PC-3 (cell line): ENCODE results near the gene KREMEN2. TPM values are rescaled to one million over a fixed set of nuclear protein-coding genes. Genes with fewer than 3 reads are reported as not detected.

Experiments
- ATAC-seq: fragments of 200-7000 bp; cut with Tn5 transposase; 2 replicates; pipeline ENCODE4 v1.9.1; 2020; ENCODE audit warnings: mild to moderate bottlenecking, moderate library complexity
- BruUV-seq: library from RNA; stranded (reverse); fragments of 400-500 nt; replicated peaks from 2 replicates; lab custom pipeline; 2021; lab: Mats Ljungman, UMichigan
- CTCF ChIA-PET: fragments of 300-600 bp; sonication (Branson Sonifier 250); formaldehyde crosslinking; loops from one replicate; lab custom pipeline; 2022; ENCODE audit warnings: antibody characterized with exemption; lab: Charles Lee
- POLR2A ChIA-PET: fragments of 300-600 bp; sonication (Branson Sonifier 250); formaldehyde crosslinking; loops from one replicate; lab custom pipeline; 2022; ENCODE audit warnings: antibody characterized with exemption; ENCODE audit not compliant: unreplicated experiment; lab: Charles Lee
- DNase-seq: peaks from one replicate; pipeline ENCODE4 v3.0.0-alpha.2; 2015
- H2AFZ ChIP-seq: fragments of 300-600 bp; sonication (generic); 2 replicates; pipeline ENCODE4 v1.6.0; 2016; ENCODE audit warnings: antibody characterized with exemption, low read length
- H3F3A ChIP-seq: fragments of 300-600 bp; sonication (generic); one replicate; pipeline ENCODE4 v1.6.0; 2017; ENCODE audit warnings: antibody characterized with exemption, low read length, control low read depth, mild to moderate bottlenecking; ENCODE audit not compliant: unreplicated experiment
- H3K27ac ChIP-seq: fragments of 300-600 bp; sonication (generic); 2 replicates; pipeline ENCODE4 v1.5.1; 2016; ENCODE audit warnings: mild to moderate bottlenecking, low read length
- H3K27me3 ChIP-seq: fragments of 300-600 bp; sonication (generic); 2 replicates; pipeline ENCODE4 v1.6.1; 2016; ENCODE audit warnings: low read length, mixed read lengths
- H3K36me3 ChIP-seq: fragments of 300-600 bp; sonication (generic); 2 replicates; pipeline ENCODE4 v1.6.1; 2016; ENCODE audit warnings: low read depth, mixed run types, low read length, mixed read lengths
- H3K4me1 ChIP-seq: fragments of 300-600 bp; sonication (generic); 2 replicates; pipeline ENCODE4 v1.5.1; 2016; ENCODE audit warnings: low read length; ENCODE audit not compliant: insufficient read depth
- H3K4me2 ChIP-seq: fragments of 300-600 bp; sonication (generic); 2 replicates; pipeline ENCODE4 v1.6.0; 2016; ENCODE audit warnings: low read length
- H3K4me3 ChIP-seq: fragments of 300-600 bp; sonication (generic); 2 replicates; pipeline ENCODE4 v1.5.1; 2016; ENCODE audit warnings: mild to moderate bottlenecking, low read length, mixed read lengths
- H3K79me2 ChIP-seq: fragments of 300-600 bp; sonication (generic); 2 replicates; pipeline ENCODE4 v1.6.1; 2017; ENCODE audit warnings: low read length, mixed read lengths
- H3K9ac ChIP-seq: fragments of 300-600 bp; sonication (generic); 2 replicates; pipeline ENCODE4 v1.6.0; 2016; ENCODE audit warnings: mild to moderate bottlenecking, low read length
- H3K9me2 ChIP-seq: fragments of 300-600 bp; sonication (generic); replicated peaks from 2 replicates; pipeline ENCODE4 v1.6.1; 2016; ENCODE audit warnings: mixed run types, low read length, mixed read lengths
- H3K9me3 ChIP-seq: fragments of 300-600 bp; sonication (generic); 2 replicates; pipeline ENCODE4 v1.6.1; 2016; ENCODE audit warnings: low read length, mixed read lengths
- H4K20me1 ChIP-seq: fragments of 300-600 bp; sonication (generic); 2 replicates; pipeline ENCODE4 v1.6.1; 2016; ENCODE audit warnings: low read length, mixed read lengths
- EZH2 ChIP-seq: fragments of 300-600 bp; sonication (generic); IDR thresholded peaks from one replicate; pipeline ENCODE4 v1.6.1; 2017; ENCODE audit warnings: antibody characterized with exemption, mild to moderate bottlenecking, low read length; ENCODE audit not compliant: unreplicated experiment
- EZH2phosphoT487 ChIP-seq: fragments of 300-600 bp; sonication (generic); IDR thresholded peaks from 2 replicates; pipeline ENCODE4 v1.6.1; 2018; ENCODE audit warnings: mild to moderate bottlenecking, antibody characterized with exemption, low read length, borderline replicate concordance
- intact Hi-C: fragments of 100-400 bp; cut with micrococcal nuclease; formaldehyde crosslinking; loops from 2 replicates; pipeline ENCODE4 v1.9.0; 2023
- total RNA-seq: library from RNA; depleted of rRNA; stranded (reverse); fragments of >200 nt; gene quantifications from 2 replicates; pipeline ENCODE4 v1.2.3, GENCODE V29; 2014
- TF ChIP-seq, protein P1 (sequence below): fragments of 300-600 bp; sonication (generic); conservative IDR thresholded peaks from 2 replicates; pipeline ENCODE4 v1.5.1; 2017; ENCODE audit warnings: antibody characterized with exemption, low read depth, mild to moderate bottlenecking, low read length

Gene KREMEN2
- total RNA-seq, 1 experiment from 2014 or later: 3.6 TPM

DNA sequence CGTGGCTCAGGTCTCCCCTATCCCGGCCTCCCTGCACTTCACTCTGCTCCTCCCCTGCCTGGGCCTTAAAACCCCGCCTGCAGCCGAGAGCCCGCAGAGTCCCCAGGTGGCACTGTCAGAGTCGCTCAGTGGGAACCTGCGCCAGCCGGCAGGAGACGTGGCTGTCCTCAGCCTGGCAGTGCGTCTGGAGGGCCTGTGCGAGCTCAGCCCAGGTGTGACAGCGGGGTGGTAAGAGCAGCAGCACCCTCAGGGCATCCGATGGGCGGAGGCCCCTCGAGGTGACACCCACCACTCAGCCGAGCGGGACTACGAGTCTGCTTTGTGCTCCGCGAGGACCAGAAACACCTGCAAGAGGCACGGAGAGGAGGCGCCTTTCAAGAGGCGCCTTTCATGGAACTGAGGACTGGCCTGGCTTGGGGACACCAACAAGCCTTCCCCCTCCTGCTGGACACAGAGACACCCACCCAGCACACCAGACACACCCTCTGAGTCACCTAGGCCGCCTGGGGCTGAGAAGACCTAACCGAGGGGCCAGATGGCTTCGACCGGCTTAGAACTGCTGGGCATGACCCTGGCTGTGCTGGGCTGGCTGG lies 48.8 kb downstream of the KREMEN2 start, which contains the start of gene CLDN9:
Gene CLDN9 (plus strand): TSS at position 96 of the 593 bp plus-strand sequence. CDS start 440 bp downstream, at position 536.
- no peak within 1 kb of the TSS for H3K9ac ChIP-seq
- DNase-seq: peak; percentile 58
- H3K27me3 ChIP-seq: no peaks in the 10 kb centered on the region
- CTCF ChIA-PET: no interaction called here
- BruUV-seq: no TSS peak
- no peaks in the 10 kb centered on the region for H3F3A ChIP-seq
- H3K9me3 ChIP-seq: no peaks in the 10 kb centered on the region
- ATAC-seq: peak; percentile 55
- no peak within 1 kb of the TSS for H3K27ac ChIP-seq
- H3K36me3 ChIP-seq: no peaks in the 10 kb centered on the region
- peak within 1 kb of the TSS; percentile 15; the same call in 1 of the 2 replicates for H3K4me2 ChIP-seq
- intact Hi-C loops: no loop called here
- H3K4me1 ChIP-seq: peaks cover 37% of the 10 kb centered on the region
- no peaks in the 10 kb centered on the region for H3K9me2 ChIP-seq
- no peak within 1 kb of the TSS for H2AFZ ChIP-seq
- H3K79me2 ChIP-seq: no peaks in the 10 kb centered on the region
- POLR2A ChIA-PET: no interaction called here
- H3K4me3 ChIP-seq: no peak within 1 kb of the TSS
- TF ChIP-seq EZH2phosphoT487 (no peak), EZH2 (no peak)
- TF ChIP-seq, protein P1, sequence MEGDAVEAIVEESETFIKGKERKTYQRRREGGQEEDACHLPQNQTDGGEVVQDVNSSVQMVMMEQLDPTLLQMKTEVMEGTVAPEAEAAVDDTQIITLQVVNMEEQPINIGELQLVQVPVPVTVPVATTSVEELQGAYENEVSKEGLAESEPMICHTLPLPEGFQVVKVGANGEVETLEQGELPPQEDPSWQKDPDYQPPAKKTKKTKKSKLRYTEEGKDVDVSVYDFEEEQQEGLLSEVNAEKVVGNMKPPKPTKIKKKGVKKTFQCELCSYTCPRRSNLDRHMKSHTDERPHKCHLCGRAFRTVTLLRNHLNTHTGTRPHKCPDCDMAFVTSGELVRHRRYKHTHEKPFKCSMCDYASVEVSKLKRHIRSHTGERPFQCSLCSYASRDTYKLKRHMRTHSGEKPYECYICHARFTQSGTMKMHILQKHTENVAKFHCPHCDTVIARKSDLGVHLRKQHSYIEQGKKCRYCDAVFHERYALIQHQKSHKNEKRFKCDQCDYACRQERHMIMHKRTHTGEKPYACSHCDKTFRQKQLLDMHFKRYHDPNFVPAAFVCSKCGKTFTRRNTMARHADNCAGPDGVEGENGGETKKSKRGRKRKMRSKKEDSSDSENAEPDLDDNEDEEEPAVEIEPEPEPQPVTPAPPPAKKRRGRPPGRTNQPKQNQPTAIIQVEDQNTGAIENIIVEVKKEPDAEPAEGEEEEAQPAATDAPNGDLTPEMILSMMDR: no peak
- no peaks in the 10 kb centered on the region for H4K20me1 ChIP-seq

DNA sequence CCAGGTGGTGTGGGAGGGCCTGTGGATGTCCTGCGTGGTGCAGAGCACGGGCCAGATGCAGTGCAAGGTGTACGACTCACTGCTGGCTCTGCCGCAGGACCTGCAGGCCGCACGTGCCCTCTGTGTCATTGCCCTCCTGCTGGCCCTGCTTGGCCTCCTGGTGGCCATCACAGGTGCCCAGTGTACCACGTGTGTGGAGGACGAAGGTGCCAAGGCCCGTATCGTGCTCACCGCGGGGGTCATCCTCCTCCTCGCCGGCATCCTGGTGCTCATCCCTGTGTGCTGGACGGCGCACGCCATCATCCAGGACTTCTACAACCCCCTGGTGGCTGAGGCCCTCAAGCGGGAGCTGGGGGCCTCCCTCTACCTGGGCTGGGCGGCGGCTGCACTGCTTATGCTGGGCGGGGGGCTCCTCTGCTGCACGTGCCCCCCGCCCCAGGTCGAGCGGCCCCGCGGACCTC lies 49.4 kb downstream of the KREMEN2 start:
- Histone ChIP-seq H3K4me3 (no peak overlapping the region), H3K9me2 (no peaks in the 10 kb centered on the region), H3K9me3 (no peaks in the 10 kb centered on the region), H3K79me2 (no peaks in the 10 kb centered on the region), H3K36me3 (no peaks in the 10 kb centered on the region), H3K4me2 (peak overlapping the region; percentile 15; the same call in 1 of the 2 replicates), H3F3A (no peaks in the 10 kb centered on the region), H4K20me1 (no peaks in the 10 kb centered on the region), H3K27ac (no peak overlapping the region), H3K27me3 (no peaks in the 10 kb centered on the region), H2AFZ (no peak overlapping the region), H3K9ac (no peak overlapping the region), H3K4me1 (peaks cover 31% of the 10 kb centered on the region)
- ATAC-seq (peak; percentile 65), DNase-seq (peak; percentile 40)
- POLR2A ChIA-PET: no interaction called here
- TF ChIP-seq, protein P1: no peak; the same call in 1 of the 2 replicates
- CTCF ChIA-PET: no interaction called here
- intact Hi-C loops: no loop called here
- no TSS peak for BruUV-seq

DNA sequence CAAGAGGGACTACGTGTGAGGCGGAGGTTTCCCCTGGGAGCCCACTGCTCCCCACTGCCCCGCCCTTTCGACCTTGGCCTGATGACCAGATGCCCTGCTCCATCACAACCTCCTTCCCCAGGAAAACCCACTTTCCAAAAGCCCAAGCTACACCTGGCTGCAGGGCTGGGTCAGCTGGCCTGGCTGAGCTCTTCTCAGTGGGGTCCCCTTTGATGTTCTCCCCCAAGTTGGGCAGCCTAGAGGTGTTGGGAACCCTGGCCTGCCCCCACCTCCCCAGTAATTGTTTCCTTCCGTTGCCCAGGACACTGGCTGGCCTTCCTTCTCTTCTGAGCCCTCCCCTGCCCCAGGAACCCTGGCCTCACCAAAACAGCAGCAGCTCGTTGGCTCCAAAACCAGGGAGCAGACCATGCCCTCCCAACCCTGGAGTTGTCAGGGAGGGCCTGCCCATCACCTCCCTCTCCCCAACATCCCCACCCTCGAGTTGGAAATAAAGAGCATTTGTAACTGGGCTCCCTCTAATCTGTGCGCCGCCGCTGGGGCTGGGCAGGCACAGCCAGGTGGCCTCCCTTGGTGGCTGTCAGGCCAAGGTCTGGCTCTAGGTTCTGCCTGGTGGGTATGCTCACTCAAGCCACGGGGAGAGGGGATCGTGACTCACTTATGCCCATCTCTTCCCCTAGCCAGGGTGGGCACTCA lies 50.1 kb downstream of the KREMEN2 start:
- ChIA-PET CTCF (no interaction called here), POLR2A (no interaction called here)

More for the DNA sequence above, 50.1 kb downstream of the KREMEN2 start:
- no peaks in the 10 kb centered on the region for H3K79me2 ChIP-seq
- no peak for ATAC-seq
- no peaks in the 10 kb centered on the region for H3K9me2 ChIP-seq
- intact Hi-C loops: no loop called here
- H3K4me2 ChIP-seq: no peak overlapping the region
- H3K9ac ChIP-seq: no peak overlapping the region
- TF ChIP-seq, protein P1: no peak
- TF ChIP-seq EZH2: no peak
- no peak for TF ChIP-seq EZH2phosphoT487
- BruUV-seq: no TSS peak
- H2AFZ ChIP-seq: no peak overlapping the region
- no peak overlapping the region for H3K4me3 ChIP-seq
- no peaks in the 10 kb centered on the region for H3K36me3 ChIP-seq
- no peaks in the 10 kb centered on the region for H3K27me3 ChIP-seq
- no peak for DNase-seq
- H3K27ac ChIP-seq: no peak overlapping the region
- no peaks in the 10 kb centered on the region for H4K20me1 ChIP-seq
- no peaks in the 10 kb centered on the region for H3K9me3 ChIP-seq
- no peaks in the 10 kb centered on the region for H3F3A ChIP-seq
- H3K4me1 ChIP-seq: peaks cover 25% of the 10 kb centered on the region
